Fibroblast of lung (primary cell): ENCODE data around the gene ALOX12B.

Source experiments
- CTCF ChIP-seq, 2 donors: IDR thresholded peaks in 1 of 2; conservative IDR thresholded peaks in 1 of 2; 1 replicate in 1 of 2; 2 replicates in 1 of 2; pipeline ENCODE4 v1.5.1; 2011 to 2012; ENCODE audit warnings: low read length in 2 of 2, control low read depth in 1 of 2, inconsistent platforms in 1 of 2, low read depth in 1 of 2, mild to moderate bottlenecking in 1 of 2
- EZH2 ChIP-seq: IDR thresholded peaks from 2 replicates; pipeline ENCODE4 v1.5.1; 2012; ENCODE audit warnings: low read length, control low read depth, mild to moderate bottlenecking; ENCODE audit errors: missing control alignments

DNA sequence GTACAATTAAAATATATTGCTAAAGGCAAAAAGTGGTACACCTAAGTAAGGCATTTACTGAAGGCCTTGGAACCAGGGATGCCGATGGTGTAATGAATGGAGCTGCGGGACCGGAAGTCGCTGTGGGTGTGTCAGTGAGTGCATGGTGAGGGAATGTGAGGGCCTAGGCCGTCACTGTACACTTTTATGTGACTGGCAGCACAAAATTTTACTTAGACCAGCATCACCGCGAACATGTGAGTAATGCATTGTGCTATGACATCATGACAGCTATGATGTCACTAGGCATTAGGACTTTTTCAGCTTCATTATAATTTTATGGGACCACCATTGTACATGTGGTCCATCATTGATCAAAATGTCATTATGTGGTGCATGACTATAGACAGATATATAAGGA lies 33.9 kb downstream of the ALOX12B start:
- TF ChIP-seq CTCF (conservative IDR thresholded peaks at IDR 0.05 in 1 of 2, IDR thresholded peaks at IDR 0.05 in 1 of 2; ENCODE audit: low read depth in 1 of 2, low read length in 2 of 2): no peak
- no peak for TF ChIP-seq EZH2
